NCI-H748 (cell line): ENCODE results near the gene TENT4A.
A peak's percentile ranks its signal among the peaks of the same experiment; 100 is the strongest.

ENCODE experiments used
- DNase-seq: peaks from one replicate; lab custom pipeline; 2025; ENCODE audit not compliant: unreplicated experiment; lab: John Stamatoyannopoulos, UW

TENT4A gene

DNA sequence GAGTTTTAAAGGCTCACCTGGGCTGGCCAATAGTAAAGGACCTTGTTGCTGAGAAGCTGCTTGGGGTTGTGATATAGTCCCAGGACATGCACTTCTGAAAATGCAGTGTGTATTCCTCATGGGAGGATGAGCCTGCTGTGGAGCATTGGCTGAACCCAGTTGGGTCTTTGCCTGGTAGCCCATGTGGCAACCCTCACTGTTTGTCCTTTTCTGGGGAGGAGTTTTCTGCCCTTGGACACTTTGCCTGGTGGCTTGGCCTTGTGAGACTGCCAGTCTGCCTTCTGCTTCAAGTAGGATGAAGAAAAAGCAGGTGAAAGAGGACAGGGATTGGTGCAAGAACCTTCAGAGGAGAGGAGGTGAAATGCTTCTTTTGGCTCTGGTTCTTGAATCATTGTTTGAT lies 4.0 kb downstream of the TENT4A start:
- DNase-seq: no peak

DNA sequence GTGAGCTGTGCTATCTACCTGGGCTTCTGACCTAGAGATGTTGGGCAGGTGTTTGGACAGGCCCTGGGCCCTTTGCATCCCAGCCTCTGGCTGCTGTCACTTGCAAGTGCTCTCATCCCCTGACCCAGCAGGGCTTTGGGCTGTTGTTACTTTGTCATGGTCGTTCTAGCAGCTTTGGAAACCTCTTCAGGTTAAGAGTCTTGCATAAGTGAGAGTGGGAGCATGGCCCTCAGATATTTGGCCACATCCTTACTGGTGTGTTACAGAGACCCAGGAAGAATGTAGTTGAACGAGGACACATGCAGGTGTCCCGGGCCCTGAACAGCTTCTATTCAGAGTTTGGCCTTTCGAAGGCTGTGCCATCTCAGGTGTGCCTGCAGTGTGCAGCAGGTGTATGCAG lies 4.5 kb downstream of the TENT4A start:
- no peak for DNase-seq

- no peak for DNase-seq
These were observed 5.0 kb downstream of the TENT4A start for GRCh38 chr5:6718161-6718681.

- DNase-seq: no peak
These were observed 5.5 kb downstream of the TENT4A start for GRCh38 chr5:6718718-6719117.

DNA sequence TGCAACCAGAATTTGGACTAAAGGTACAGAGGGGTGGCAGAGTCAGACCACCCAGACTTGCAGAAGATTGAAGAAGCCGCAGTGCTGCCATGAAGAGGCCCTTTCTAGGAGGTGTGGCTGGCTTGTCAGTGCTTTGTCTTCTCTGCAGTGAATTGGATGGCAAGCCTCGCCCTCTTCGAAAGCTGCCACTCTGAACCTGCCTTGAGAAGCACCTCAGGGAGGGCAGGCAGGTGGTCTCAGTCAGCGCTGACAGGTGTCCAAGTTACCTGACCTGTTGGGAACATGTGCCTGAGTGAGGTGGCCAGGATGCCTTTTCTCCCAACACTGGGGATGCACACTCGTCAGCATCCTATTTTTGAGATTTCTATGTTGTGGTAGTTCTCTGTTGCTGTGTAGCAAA lies 6.2 kb downstream of the TENT4A start:
- DNase-seq: no peak

DNA sequence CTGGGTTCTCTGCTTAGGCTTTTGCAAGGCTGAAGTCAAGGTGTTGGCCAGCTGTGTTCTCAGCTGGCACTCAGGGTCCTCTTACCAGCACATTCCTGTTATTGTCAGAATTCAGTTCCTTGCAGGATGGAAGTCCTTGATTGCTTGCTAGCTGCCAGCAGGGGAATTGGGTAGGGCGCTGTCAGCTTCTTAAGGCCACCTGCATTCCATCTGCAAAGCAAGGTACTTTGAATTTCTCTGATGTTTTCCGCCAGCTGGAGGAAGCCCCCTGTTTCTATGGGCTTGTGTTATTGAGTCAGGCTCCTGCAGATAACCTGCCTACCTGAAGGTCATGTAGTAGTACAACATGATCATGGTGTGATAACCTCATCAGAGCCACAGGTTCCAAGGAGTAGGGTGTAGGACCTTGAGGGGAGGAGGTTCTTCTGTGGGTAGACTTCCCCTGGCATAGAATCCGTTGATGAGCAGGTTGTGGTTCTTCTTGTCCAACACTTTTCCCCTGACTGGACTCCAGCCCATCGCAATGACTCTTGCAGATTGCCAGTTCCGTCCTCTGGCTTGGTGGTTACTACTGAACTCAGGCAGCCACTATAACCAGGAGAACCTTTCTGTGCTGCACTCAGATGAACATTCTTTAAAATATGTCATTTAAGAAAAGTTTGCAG lies 6.8 kb downstream of the TENT4A start:
- no peak for DNase-seq

DNA sequence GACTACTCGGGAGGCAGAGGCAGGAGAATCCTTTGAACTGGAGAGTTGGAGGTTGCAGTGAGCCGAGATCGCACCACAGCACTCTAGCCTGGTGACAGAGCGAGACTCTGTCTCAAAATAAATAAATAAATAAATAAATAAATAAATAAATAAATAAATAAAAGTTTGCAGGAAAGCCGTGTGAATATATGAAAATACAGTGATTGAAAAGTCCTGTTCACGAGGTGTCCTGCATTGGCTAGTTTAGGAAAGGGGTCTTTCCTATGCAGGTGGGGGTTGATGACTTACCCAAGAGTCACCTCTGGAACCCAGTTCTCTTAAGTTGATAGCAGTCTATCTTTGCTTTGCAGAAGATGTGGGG lies 7.3 kb downstream of the TENT4A start:
- no peak for DNase-seq

GRCh38 chr5:6721442-6721841 lies 8.2 kb downstream of the TENT4A start:
- peak; percentile 29 for DNase-seq

GRCh38 chr5:6722015-6722414 lies 8.8 kb downstream of the TENT4A start:
- DNase-seq: no peak

DNA sequence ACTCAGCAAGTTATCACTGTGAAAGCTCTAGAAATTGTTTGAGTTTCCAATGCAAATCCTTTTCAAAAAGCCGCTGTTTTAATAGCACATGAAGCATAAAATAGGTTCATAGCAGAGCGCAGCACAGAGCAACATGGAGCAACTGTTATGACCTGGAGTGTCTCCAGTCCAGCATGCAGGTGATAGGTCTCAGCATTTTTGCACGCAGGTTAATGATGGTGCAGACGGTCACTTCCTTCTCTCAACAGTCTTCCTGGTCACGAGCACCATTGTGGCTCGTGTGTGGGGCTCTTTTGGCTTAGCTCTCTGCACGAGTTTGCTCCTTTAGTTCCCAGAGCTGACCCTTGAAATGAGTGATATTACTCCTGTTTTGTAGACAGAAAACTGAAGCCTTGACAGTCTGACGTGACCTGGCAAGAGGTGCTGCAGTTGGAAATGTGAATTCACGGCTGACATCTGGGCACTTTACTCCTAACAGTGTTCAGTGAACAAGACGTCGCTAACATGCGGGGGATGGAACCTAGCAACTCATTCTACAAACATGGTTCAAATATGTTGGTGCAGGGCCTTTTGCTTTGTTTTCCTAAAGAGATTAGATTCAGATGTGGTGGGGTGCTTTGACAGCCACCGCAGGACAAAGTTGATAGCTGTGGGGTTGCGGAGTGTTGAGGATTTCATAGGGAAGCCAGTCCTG lies 10.0 kb downstream of the TENT4A start:
- DNase-seq: no peak

DNA sequence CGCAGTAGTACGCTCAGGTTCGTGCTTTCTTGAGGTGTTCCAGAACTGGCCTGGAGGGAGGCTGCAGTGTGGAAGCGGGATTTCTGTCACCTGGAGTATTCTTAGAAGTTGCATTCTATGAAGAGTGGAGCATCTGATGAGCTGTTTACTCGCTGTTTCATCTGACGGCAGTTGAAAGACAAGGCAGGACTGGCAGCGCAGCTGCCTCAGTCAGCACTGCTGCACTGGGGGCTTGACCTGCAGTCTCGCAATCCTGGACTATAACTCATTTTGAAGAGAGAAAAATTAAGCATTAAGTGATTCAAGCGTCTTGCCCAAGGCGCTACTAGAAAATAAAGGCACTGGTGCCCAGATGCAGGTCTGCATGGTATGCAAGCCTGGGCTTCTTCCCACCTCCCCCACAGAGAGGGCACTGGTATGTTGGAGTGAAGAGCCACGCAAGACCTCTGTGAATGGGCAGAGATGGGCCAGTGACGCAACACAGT lies 10.6 kb downstream of the TENT4A start:
- no peak for DNase-seq

DNA sequence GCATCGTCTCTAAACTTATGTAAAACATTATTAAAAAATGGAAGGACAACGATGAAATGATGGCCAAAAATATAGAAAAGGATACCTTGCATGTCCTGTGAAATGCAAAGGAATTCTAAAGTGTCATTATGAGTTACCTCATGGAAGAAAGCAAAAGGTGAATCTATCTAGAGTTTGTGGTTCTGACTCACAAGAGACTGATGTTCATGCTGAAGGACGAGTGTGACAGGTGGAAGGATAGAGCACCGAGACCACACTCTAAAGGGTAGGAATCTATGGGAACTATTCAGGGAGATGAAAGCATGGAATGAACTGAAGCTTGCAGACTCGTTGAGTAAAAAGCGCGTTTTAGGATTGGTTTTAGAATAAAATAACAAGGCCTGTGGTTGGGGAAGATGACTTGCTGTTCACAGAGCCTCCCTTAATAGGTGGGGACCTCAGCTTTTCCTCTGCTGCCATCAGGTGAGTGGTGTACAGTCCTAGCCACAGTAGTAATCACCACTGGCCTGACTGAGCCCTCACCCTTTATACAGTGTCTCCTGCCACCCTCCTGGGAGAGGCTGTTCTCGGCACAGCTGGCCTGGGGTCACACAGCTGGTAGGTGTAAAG lies 11.2 kb downstream of the TENT4A start:
- no peak for DNase-seq

DNA sequence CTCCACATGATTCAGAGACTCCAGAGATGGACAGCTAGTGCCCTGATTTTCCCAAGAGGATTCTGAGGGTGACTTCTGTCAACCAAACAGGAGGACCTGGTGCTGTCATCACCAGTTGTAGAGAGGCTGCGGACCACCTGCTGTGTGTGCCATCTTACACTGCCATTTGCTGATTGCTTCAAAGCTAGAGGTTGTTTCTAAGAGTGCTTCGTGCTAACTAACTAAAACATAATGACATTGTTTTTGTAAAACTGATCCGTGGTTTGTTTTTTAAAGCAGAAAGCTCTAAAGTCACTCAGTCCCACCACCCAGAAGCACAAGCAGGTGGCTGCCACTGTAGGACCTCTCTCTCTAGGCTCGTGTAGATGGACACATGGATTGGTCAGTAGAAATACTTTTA lies 12.2 kb downstream of the TENT4A start:
- DNase-seq: no peak

GRCh38 chr5:6726006-6726405 lies 12.8 kb downstream of the TENT4A start:
- DNase-seq: no peak

GRCh38 chr5:6727231-6727630 lies 14.0 kb downstream of the TENT4A start:
- DNase-seq: no peak

DNA sequence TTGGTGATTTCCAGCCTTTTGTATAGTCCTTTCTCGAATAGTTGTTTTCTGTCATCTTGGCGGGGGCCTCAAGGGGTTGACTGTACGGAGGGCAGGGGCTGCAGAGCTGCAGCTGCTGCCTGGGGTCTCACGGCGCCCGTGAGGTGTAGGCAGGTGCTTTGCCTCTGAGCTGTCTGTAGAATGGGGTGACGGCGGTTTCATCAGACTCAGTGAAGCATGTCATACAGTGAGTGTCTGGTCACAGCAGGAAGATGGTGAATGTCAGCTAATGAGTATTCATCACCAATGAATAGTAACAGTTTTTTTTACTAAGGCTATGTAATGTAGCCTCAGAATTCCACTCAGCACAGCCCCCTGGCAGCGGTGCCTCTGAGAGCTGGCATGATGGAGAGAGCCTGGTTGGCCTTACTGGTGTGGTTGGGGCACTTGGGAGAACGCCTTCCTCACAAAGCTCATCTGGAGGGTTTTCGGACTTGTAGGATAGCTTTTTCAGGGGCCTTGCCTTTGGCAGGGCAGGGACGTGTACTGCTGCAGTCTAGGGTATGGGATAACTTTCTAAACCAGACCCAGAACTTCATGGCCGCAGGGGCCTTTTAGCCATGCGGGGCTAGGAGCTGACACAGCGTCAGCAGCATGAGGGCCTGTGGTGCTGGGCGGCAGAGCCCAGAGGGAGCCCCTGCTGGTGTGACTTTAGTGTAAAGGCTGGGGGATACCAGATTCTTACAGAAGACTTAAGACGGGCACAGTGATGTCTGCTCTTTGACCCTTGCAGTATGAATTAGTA lies 15.0 kb downstream of the TENT4A start:
- peak; percentile 66 for DNase-seq

- DNase-seq: no peak
These were observed 15.6 kb downstream of the TENT4A start for GRCh38 chr5:6728795-6729183.

DNA sequence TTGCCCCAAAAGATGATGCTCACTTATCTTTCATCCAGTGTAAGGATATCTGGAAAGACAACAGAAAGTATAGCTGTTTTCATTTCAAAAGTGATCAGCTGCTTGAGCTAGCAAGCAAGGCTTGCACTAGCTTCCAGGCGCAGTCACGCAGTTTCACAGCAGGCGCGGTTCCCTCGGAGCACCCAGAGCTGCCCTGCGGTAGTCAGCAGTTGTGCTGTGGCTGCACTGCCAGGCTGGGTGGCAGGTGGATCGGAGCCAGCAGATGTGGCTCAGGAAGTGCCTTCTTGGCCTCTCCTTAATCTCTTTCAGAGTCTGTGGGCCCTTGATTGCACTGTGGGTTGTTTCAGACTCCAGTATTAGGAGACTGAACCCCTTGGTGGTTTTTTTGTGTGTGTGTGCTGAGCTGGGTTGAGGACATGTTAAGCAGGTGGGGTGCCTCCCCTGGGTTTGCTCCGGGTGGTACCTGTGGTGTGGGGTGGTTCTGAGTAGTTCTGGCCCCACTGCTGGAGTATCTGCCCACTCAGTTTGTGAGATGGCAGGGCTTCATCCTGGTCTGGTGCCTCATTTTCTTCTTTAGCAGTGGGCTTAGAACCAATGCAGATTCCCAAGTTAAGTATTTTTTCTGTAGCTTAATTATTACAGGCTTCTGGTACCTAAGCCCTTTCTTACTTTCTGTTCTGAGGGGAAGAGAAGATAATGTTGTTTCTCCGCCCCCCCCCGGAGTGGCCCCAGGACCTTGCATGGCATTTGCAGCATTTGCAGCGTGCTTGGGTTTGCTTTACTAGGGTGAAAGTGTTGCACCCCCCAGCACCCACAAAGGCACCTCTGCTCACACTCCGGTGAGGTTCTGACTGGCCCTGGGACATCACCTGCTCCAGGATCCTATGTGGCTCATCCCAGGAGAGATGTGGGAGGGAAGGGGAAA lies 16.4 kb downstream of the TENT4A start:
- DNase-seq: no peak

- DNase-seq: no peak
These were observed 17.2 kb downstream of the TENT4A start for GRCh38 chr5:6730407-6730806.

GRCh38 chr5:6730807-6731206 lies 17.6 kb downstream of the TENT4A start:
- DNase-seq: no peak
